Astrocyte (in vitro differentiated cells and primary cell): ENCODE data around the gene GDI2.

ENCODE experiments used
- EZH2 ChIP-seq: IDR thresholded peaks from 2 replicates; pipeline ENCODE4 v1.6.1; 2012; ENCODE audit warnings: mild to moderate bottlenecking, low read length, inconsistent platforms; ENCODE audit not compliant: insufficient read depth
- TF ChIP-seq, protein P1 (sequence below): IDR thresholded peaks from 2 replicates; pipeline ENCODE4 v1.5.1; 2011; ENCODE audit warnings: low read depth, mild to moderate bottlenecking, inconsistent platforms, low read length, moderate library complexity; ENCODE audit not compliant: insufficient read depth

DNA sequence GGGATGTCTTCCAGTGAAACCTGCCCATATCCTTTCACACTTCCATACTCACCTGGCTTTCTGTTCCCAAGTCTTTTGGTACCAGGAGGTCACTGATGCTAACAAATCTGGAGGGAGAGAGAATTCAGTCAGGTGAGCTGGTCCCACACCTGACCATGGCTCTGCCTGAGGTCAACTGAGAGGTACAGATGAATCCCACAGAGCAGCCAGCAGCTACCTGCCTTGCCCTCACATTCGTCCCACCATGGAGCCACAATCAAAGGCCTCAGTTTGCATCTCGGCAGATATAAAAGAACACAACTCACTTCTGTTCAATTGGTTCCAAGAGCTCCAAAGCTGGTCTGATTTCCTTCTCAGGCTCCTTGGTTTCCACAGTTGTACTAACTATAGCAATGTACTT lies 47.0 kb downstream of the GDI2 start:
- TF ChIP-seq, protein P1, sequence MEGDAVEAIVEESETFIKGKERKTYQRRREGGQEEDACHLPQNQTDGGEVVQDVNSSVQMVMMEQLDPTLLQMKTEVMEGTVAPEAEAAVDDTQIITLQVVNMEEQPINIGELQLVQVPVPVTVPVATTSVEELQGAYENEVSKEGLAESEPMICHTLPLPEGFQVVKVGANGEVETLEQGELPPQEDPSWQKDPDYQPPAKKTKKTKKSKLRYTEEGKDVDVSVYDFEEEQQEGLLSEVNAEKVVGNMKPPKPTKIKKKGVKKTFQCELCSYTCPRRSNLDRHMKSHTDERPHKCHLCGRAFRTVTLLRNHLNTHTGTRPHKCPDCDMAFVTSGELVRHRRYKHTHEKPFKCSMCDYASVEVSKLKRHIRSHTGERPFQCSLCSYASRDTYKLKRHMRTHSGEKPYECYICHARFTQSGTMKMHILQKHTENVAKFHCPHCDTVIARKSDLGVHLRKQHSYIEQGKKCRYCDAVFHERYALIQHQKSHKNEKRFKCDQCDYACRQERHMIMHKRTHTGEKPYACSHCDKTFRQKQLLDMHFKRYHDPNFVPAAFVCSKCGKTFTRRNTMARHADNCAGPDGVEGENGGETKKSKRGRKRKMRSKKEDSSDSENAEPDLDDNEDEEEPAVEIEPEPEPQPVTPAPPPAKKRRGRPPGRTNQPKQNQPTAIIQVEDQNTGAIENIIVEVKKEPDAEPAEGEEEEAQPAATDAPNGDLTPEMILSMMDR, result no peak
- TF ChIP-seq EZH2, result no peak
